GM21390 (cell line): ENCODE data around the gene TRIP11.

Experiments
- ATAC-seq: cut with Tn5 transposase; IDR thresholded peaks from one replicate; pipeline ENCODE4 v1.9.1; 2021; ENCODE audit not compliant: unreplicated experiment

Gene TRIP11

DNA sequence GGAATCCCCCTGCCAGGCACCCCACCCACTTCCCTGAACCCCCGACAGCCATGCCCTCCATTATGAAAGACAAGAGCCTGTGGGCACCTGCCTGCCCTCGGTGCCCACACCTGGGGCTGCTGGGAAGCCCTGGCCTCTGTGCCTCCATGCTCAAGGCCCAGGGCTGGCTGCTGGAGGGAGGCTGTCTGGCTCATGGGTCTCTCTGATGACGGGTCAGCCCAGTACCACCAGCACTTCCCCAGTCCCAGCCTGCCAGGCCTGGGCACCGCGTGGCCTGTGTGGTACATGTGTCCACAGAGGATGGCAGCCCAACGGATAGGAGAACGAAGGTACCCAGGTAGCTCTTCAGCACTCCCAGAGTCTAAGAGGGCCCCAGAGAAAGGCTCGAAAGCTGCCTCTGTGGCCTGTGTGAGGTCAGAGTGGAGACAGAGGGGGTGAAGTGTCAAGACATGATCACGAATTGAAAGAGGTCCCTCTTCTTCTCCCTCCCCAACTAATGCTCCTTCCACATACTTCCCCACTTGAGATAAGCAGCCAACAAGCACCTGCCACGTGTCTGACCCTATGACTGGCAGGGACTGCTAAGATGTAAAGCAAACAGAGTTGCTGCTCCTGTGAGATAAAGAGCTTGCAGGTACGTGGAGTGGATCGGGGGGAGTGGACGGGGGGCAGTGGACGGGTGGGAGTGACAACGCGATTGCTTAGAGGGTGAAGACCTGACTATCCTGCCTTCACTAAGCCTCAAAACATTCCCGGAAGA is 113.5 kb downstream of the TRIP11 start:
- ATAC-seq = no peak

DNA sequence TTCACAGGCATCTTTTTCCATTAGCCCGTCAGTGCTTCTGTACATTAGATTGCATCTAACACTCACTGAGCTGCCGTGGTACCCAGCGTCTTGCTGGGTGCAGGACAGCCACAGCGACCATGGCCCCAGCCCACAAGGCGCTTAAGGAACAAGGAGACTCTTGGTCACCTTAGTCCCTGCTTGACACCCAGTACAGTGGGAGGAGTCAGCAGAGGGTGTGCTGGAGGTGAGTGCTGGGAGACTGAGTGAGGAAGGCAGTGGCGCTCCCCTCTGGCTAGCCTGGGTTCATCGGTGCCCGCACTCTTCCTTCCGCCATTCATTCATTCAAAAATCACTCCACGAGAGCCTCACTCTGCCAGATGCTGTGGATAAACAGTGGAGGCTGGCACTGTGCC is 114.1 kb downstream of the TRIP11 start:
- ATAC-seq = no peak

- ATAC-seq = no peak
Measured at GRCh38 chr14:91925001-91925726, 114.7 kb downstream of the TRIP11 start.

- no peak for ATAC-seq
Measured at GRCh38 chr14:91920526-91920925, 119.3 kb downstream of the TRIP11 start.

- ATAC-seq = no peak
Measured at GRCh38 chr14:91919814-91920213, 120.0 kb downstream of the TRIP11 start.

DNA sequence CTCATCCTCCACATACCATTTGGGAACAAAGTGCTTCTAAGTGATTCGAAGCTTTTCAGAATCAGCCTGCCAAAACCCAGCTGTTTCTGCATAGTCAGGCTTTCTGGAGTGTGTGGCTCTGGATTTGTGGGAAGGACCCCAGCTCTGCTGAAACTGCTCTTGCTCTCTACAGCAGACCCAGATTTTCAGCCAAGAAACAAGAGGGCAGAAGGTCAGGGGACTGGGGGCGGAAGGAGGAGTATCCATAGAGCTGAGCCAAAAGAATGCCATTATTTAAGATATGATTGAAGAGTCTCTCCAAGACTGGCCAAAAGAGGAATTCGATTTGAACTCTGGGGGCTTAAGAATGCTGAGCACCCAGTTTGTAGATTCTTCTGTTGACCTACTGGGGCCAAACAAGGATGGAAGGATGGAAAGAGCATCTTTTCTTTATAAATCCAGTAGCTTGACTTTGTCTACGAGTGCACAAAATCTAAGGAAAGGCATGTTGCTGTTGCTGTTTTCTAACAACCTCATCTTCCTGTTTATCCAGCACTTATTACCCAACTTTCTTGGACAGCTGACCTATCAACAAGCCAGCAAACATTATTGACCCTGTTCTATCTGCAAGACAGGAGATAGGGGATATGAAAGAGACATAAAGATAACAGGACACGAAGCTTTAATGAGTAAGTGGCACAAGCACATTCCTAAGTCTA is 121.5 kb downstream of the TRIP11 start:
- ATAC-seq = no peak
